ENCODE data around the gene ST3GAL3. TPM values are rescaled to one million over a fixed set of nuclear protein-coding genes. Genes with fewer than 3 reads are reported as not detected.

Gene ST3GAL3
- total RNA-seq, 1 donor from 2014 or later, result 24.3 TPM

- intact Hi-C loops (cut with micrococcal nuclease), result no loop called here
- ATAC-seq (ENCODE audit: low read depth) (no peak), DNase-seq (no peak)
- ChIA-PET POLR2A (no interaction called here), CTCF (no interaction called here)
- no peak overlapping the region for H3K4me3 Mint-ChIP-seq
- H3K4me1 Mint-ChIP-seq, result peaks cover 3% of the 10 kb centered on the region
- no peak overlapping the region for H3K27ac Mint-ChIP-seq
- peaks cover 31% of the 10 kb centered on the region for H3K36me3 Mint-ChIP-seq (ENCODE audit: low read depth)
- H3K9me3 Mint-ChIP-seq, result no peaks in the 10 kb centered on the region
- no peak for TF ChIP-seq CTCF (IDR thresholded peaks at IDR 0.05)
- no peaks in the 10 kb centered on the region for H3K27me3 Mint-ChIP-seq
These were observed 151.0 kb downstream of the ST3GAL3 start for GRCh38 chr1:43858324-43858723.

GRCh38 chr1:43861337-43861736 is 154.0 kb downstream of the ST3GAL3 start:
- intact Hi-C loops (cut with micrococcal nuclease), result no loop called here
- DNase-seq (no peak), ATAC-seq (ENCODE audit: low read depth) (no peak)
- ChIA-PET POLR2A (no interaction called here), CTCF (no interaction called here)
- peaks cover 32% of the 10 kb centered on the region for H3K36me3 Mint-ChIP-seq (ENCODE audit: low read depth)
- no peak overlapping the region for H3K27ac Mint-ChIP-seq
- TF ChIP-seq CTCF (IDR thresholded peaks at IDR 0.05), result no peak
- no peak overlapping the region for H3K4me3 Mint-ChIP-seq
- no peaks in the 10 kb centered on the region for H3K9me3 Mint-ChIP-seq
- no peaks in the 10 kb centered on the region for H3K4me1 Mint-ChIP-seq
- H3K27me3 Mint-ChIP-seq, result no peaks in the 10 kb centered on the region

GRCh38 chr1:43861988-43862735 is 154.8 kb downstream of the ST3GAL3 start:
- DNase-seq (no peak), ATAC-seq (ENCODE audit: low read depth) (no peak)
- Mint-ChIP-seq H3K4me1 (no peaks in the 10 kb centered on the region), H3K27ac (no peak overlapping the region), H3K27me3 (no peaks in the 10 kb centered on the region), H3K4me3 (no peak overlapping the region), H3K9me3 (no peaks in the 10 kb centered on the region), H3K36me3 (ENCODE audit: low read depth) (peaks cover 28% of the 10 kb centered on the region)
- CTCF ChIA-PET, result no interaction called here
- POLR2A ChIA-PET, result no interaction called here
- TF ChIP-seq CTCF (IDR thresholded peaks at IDR 0.05), result no peak
- intact Hi-C loops (cut with micrococcal nuclease), result no loop called here

GRCh38 chr1:43864111-43865045 is 157.0 kb downstream of the ST3GAL3 start:
- H3K27ac Mint-ChIP-seq, result no peak overlapping the region
- no peak for DNase-seq
- no peaks in the 10 kb centered on the region for H3K27me3 Mint-ChIP-seq
- ChIA-PET CTCF (no interaction called here), POLR2A (interaction anchor here (0.7 kb wide), 1 partner anchor 116 kb away, joined by 3 read pairs; no protein-coding TSS in a partner anchor)
- H3K4me3 Mint-ChIP-seq, result no peak overlapping the region
- no peaks in the 10 kb centered on the region for H3K9me3 Mint-ChIP-seq
- intact Hi-C loops (cut with micrococcal nuclease), result no loop called here
- H3K36me3 Mint-ChIP-seq (ENCODE audit: low read depth), result peaks cover 16% of the 10 kb centered on the region
- H3K4me1 Mint-ChIP-seq, result no peaks in the 10 kb centered on the region
- ATAC-seq (ENCODE audit: low read depth), result no peak
- no peak for TF ChIP-seq CTCF (IDR thresholded peaks at IDR 0.05)

- no peak overlapping the region for H3K4me3 Mint-ChIP-seq
- ChIA-PET POLR2A (no interaction called here), CTCF (no interaction called here)
- TF ChIP-seq CTCF (IDR thresholded peaks at IDR 0.05), result no peak
- H3K27me3 Mint-ChIP-seq, result no peaks in the 10 kb centered on the region
- H3K27ac Mint-ChIP-seq, result no peak overlapping the region
- no peaks in the 10 kb centered on the region for H3K4me1 Mint-ChIP-seq
- peaks cover 10% of the 10 kb centered on the region for H3K36me3 Mint-ChIP-seq (ENCODE audit: low read depth)
- H3K9me3 Mint-ChIP-seq, result no peaks in the 10 kb centered on the region
- DNase-seq (no peak), ATAC-seq (ENCODE audit: low read depth) (no peak)
- intact Hi-C loops (cut with micrococcal nuclease), result no loop called here
These were observed 158.9 kb downstream of the ST3GAL3 start for GRCh38 chr1:43866201-43866600.
